Measurements from ENCODE around the gene FAU. TPM values are rescaled to one million over a fixed set of nuclear protein-coding genes. Genes with fewer than 3 reads are reported as not detected.

Gene FAU
- total and polyA plus RNA-seq, 2 of the 13 experiments (the other 11 are each of a cell fraction or from before 2014, with no cell fraction given), result 374 to 869 TPM

DNA sequence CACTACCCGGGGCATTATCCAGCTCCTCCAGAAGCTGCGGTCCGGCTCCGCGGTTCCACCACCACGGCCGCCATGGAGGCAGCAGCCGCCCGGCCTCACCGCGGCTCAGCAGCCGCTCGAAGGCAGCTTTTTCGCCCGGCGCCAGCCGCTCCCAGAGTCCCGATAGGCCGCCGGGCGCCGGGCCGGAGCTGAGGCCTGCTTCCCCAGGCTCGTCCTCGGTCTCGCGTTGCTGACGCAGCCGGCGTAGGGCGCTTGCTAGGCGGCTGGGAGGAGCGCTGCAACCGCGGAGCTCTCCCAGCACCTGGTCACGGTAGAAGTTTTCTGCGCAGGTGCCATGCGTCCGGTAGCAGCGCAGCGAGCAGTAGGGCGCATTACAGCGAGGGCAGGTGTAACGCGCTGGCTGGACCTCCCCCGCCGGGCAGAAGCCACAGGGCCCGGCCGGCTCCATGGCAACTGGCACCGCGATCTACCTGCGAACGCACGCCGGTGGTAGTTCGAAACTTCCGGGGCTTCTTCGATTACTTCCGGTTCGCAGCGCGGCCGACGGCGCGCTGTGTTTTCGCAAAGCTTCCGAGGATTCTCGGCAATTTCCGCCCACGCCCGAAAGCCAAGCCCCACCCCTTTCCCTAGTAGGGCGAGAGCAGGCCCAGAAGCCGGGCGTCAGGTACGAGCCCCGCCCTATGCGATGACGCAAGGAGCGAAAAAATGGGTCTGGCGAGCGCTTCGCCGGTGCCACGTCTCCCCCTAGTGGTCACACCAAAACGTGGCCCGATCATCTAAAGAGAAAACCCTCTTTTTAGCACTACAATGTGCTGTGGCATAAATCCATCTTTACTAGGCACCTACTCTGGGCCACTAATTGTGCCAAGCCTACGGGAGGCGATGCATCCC lies 4.5 kb downstream of the FAU start, which contains the start of gene ZNHIT2 (continued):
- TF ChIP-seq FUBP1 (CRISPR knock-in tag; IDR thresholded peaks at IDR 0.05; ENCODE audit: borderline replicate concordance) (no peak), SMAD3 (CRISPR knock-in tag; IDR thresholded peaks at IDR 0.05) (peak; percentile 49; the same call in 1 of the 2 replicates), HOXA7 (CRISPR knock-in tag; IDR thresholded peaks at IDR 0.05) (no peak), ZNF543 (CRISPR knock-in tag; IDR thresholded peaks at IDR 0.05) (peak; percentile 77; the same call in 1 of the 2 replicates), ZNF841 (CRISPR knock-in tag; IDR thresholded peaks at IDR 0.05; ENCODE audit: borderline replicate concordance) (no peak), ZNF18 (CRISPR knock-in tag; IDR thresholded peaks at IDR 0.05; ENCODE audit: insufficient replicate concordance) (no peak), ZNF780A (CRISPR knock-in tag; IDR thresholded peaks at IDR 0.05) (no peak), ZNF350 (CRISPR knock-in tag; IDR thresholded peaks at IDR 0.05; ENCODE audit: borderline replicate concordance, low read depth) (peak; percentile 77; the same call in 1 of the 2 replicates), DZIP1 (CRISPR knock-in tag; IDR thresholded peaks at IDR 0.05) (0 out of 2 replicates have a peak, but pooled peaks have one; percentile 13), SP5 (CRISPR knock-in tag; IDR thresholded peaks at IDR 0.05; ENCODE audit: borderline replicate concordance, low read depth) (0 out of 2 replicates have a peak, but pooled peaks have one; percentile 16), KAT8 (CRISPR knock-in tag; IDR thresholded peaks at IDR 0.05) (peak; percentile 96), ZNF615 (CRISPR knock-in tag; IDR thresholded peaks at IDR 0.05; ENCODE audit: borderline replicate concordance) (no peak), SNAPC2 (CRISPR knock-in tag; IDR thresholded peaks at IDR 0.05) (no peak), TP53 (CRISPR knock-in tag; conservative IDR thresholded peaks at IDR 0.05) (no peak; the same call in 1 of the 2 replicates), MXD4 (CRISPR knock-in tag; IDR thresholded peaks at IDR 0.05) (peak; percentile 88), ZBTB25 (CRISPR knock-in tag; IDR thresholded peaks at IDR 0.05) (no peak; the same call in 1 of the 2 replicates), CCAR2 (optimal IDR thresholded peaks at IDR 0.05; ENCODE audit: low read depth, low read length) (peak; percentile 71), ZNF644 (CRISPR knock-in tag; IDR thresholded peaks at IDR 0.05; ENCODE audit: low read depth) (no peak), ZNF781 (CRISPR knock-in tag; IDR thresholded peaks at IDR 0.05; ENCODE audit: borderline replicate concordance, not compliant biosample characterization) (no peak)
- TF ChIP-seq, protein P1, sequence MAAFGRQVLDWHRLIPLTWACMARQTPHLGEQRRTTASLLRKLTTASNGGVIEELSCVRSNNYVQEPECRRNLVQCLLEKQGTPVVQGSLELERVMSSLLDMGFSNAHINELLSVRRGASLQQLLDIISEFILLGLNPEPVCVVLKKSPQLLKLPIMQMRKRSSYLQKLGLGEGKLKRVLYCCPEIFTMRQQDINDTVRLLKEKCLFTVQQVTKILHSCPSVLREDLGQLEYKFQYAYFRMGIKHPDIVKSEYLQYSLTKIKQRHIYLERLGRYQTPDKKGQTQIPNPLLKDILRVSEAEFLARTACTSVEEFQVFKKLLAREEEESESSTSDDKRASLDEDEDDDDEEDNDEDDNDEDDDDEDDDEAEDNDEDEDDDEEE (CRISPR knock-in tag; IDR thresholded peaks at IDR 0.05), result 0 out of 2 replicates have a peak, but pooled peaks have one; percentile 20

All from HepG2 (cell line).